HCT116 (cell line): Measurements from ENCODE around the gene ELOB. TPM values are rescaled to one million over a fixed set of nuclear protein-coding genes. Genes with fewer than 3 reads are reported as not detected.
"Not testable (repeated sequence)": the region's sequence is repeated elsewhere in the genome, so short reads cannot be mapped to it uniquely, and the experiment has no call there.

ENCODE experiments used
- ATAC-seq: fragments of 200-7000 bp; cut with Tn5 transposase; 2 replicates; pipeline ENCODE4 v1.9.1; 2020; ENCODE audit warnings: mild to moderate bottlenecking, moderate library complexity
- BruUV-seq: library from RNA; stranded (reverse); fragments of 400-500 nt; replicated peaks from 2 replicates; lab custom pipeline; 2021; lab: Mats Ljungman, UMichigan
- CTCF ChIA-PET: fragments of 300-600 bp; sonication (Branson Sonifier 250); formaldehyde crosslinking; loops from one replicate; lab custom pipeline; 2021; ENCODE audit warnings: antibody characterized with exemption; lab: Charles Lee
- POLR2A ChIA-PET: fragments of 300-600, 350-600 bp; sonication (Branson Sonifier 250); formaldehyde crosslinking; loops from one replicate; lab custom pipeline; 2021; ENCODE audit warnings: antibody characterized with exemption; lab: Charles Lee
- RAD21 ChIA-PET, 2 experiments: fragments of 300-600 bp; sonication (Branson Sonifier 250); formaldehyde crosslinking; loops; one replicate each; lab custom pipeline; 2023; ENCODE audit warnings: low total read pairs in 2 of 2; ENCODE audit not compliant: uncharacterized antibody in 2 of 2, unreplicated experiment in 2 of 2, low non-redundant PET in 1 of 2; lab: Charles Lee
- DNase-seq: peaks from one replicate; pipeline ENCODE4 v3.0.0-alpha.2; 2010; ENCODE audit warnings: low read depth, low spot score
- H2AFZ ChIP-seq: fragments of 200-600 bp; shearing (Covaris generic), sonication (generic); 2 replicates; pipeline ENCODE4 v1.6.1; 2017; ENCODE audit warnings: low read depth, mixed run types, mixed read lengths, antibody characterized with exemption, low read length; ENCODE audit not compliant: poor library complexity, severe bottlenecking
- H3K27ac ChIP-seq: 2 replicates; pipeline ENCODE4 v1.5.1; 2012; ENCODE audit warnings: low read depth, low read length
- H3K27me3 ChIP-seq: fragments of 200-600 bp; sonication (generic); 2 replicates; pipeline ENCODE4 v1.6.1; 2016; ENCODE audit warnings: mixed run types, low read length, mixed read lengths; ENCODE audit not compliant: insufficient read depth
- H3K36me3 ChIP-seq, 2 experiments: fragments of 200-500 bp in 1 of 2; fragments of 200-600 bp in 1 of 2; sonication (Bioruptor generic) in 1 of 2; sonication (generic) in 1 of 2; 2 replicates each; pipeline versions ENCODE4 v1.5.1 to v1.6.1; 2014 to 2016; ENCODE audit warnings: low read length in 2 of 2, inconsistent platforms in 1 of 2, mixed read lengths in 1 of 2, mixed run types in 1 of 2; ENCODE audit not compliant: insufficient read depth in 2 of 2, control insufficient read depth in 1 of 2
- H3K4me1 ChIP-seq, 2 experiments: fragments of 200-600 bp in 1 of 2; sonication (generic) in 1 of 2; 2 replicates each; pipeline versions ENCODE4 v1.5.1 to v1.6.1; 2012 to 2017; ENCODE audit warnings: low read length in 2 of 2, inconsistent platforms in 1 of 2, mild to moderate bottlenecking in 1 of 2, mixed read lengths in 1 of 2, mixed run types in 1 of 2, moderate library complexity in 1 of 2; ENCODE audit not compliant: insufficient read depth in 2 of 2, control insufficient read depth in 1 of 2
- H3K4me2 ChIP-seq: fragments of 200-600 bp; sonication (generic); 2 replicates; pipeline ENCODE4 v1.6.1; 2017; ENCODE audit warnings: mixed run types, low read length, mixed read lengths
- H3K4me3 ChIP-seq, 2 experiments: fragments of 200-600 bp in 1 of 2; sonication (generic) in 1 of 2; replicated peaks in 1 of 2; 2 replicates each; pipeline ENCODE4 v1.5.1; 2011 to 2016; ENCODE audit warnings: low read length in 2 of 2, control low read depth in 1 of 2, low read depth in 1 of 2, mild to moderate bottlenecking in 1 of 2, mixed read lengths in 1 of 2, mixed run types in 1 of 2
- H3K79me2 ChIP-seq: fragments of 200-600 bp; sonication (generic); 2 replicates; pipeline ENCODE4 v1.6.1; 2017; ENCODE audit warnings: mild to moderate bottlenecking, mixed run types, low read length, moderate library complexity, mixed read lengths; ENCODE audit not compliant: insufficient read depth
- H3K9ac ChIP-seq: fragments of 200-600 bp; sonication (generic); 2 replicates; pipeline ENCODE4 v1.6.1; 2016; ENCODE audit warnings: low read length, mixed read lengths
- H3K9me2 ChIP-seq: fragments of 200-600 bp; sonication (generic), shearing (Covaris generic); 2 replicates; pipeline ENCODE4 v1.6.1; 2017; ENCODE audit warnings: mixed run types, mild to moderate bottlenecking, moderate library complexity; ENCODE audit not compliant: insufficient read depth
- H3K9me3 ChIP-seq, 2 experiments: fragments of 200-500 bp in 1 of 2; fragments of 200-600 bp in 1 of 2; sonication (Bioruptor generic) in 1 of 2; sonication (generic) in 1 of 2; 2 replicates each; pipeline ENCODE4 v1.6.1; 2014 to 2017; ENCODE audit warnings: low read length in 2 of 2, mixed read lengths in 2 of 2, inconsistent platforms in 1 of 2, low read depth in 1 of 2, mild to moderate bottlenecking in 1 of 2, mixed run types in 1 of 2, moderate library complexity in 1 of 2; ENCODE audit not compliant: control insufficient read depth in 1 of 2, insufficient read depth in 1 of 2
- H4K20me1 ChIP-seq: fragments of 200-600 bp; sonication (generic), shearing (Covaris generic); 2 replicates; pipeline ENCODE4 v1.6.1; 2017; ENCODE audit warnings: mixed run types, mild to moderate bottlenecking, moderate library complexity; ENCODE audit not compliant: insufficient read depth
- intact Hi-C: fragments of 100-400 bp; cut with micrococcal nuclease; formaldehyde crosslinking; loops from 2 replicates; pipeline ENCODE4 v1.10.0; 2022
- total RNA-seq: library from RNA; stranded (reverse); gene quantifications from one replicate; pipeline ENCODE4 v1.2.1, GENCODE V29; 2021; ENCODE audit not compliant: unreplicated experiment

Gene ELOB
- total RNA-seq, 1 experiment from 2014 or later, result 239 TPM

- H3K79me2 ChIP-seq, H4K20me1 ChIP-seq, DNase-seq, H3K27me3 ChIP-seq, H3K36me3 ChIP-seq, H2AFZ ChIP-seq, H3K9me2 ChIP-seq, RAD21 ChIA-PET, H3K9me3 ChIP-seq: not testable (repeated sequence)
- peak overlapping the region; percentile 81 for H3K4me2 ChIP-seq
- intact Hi-C loops, result loop anchor here (2.0 kb wide), 1 partner anchor 39 kb away; the partner anchor contains the start of gene KCTD5
- H3K9ac ChIP-seq, result peak overlapping the region; percentile 73
- H3K4me1 ChIP-seq, result peaks cover 28 to 43% of the 10 kb centered on the region in 2 experiments
- ChIA-PET POLR2A (interaction anchor here (0.6 to 0.7 kb wide), 2 partner anchors 13 to 18 kb away, joined by 3 to 4 read pairs; no protein-coding TSS in a partner anchor), CTCF (interaction anchor here (0.7 kb wide), 1 partner anchor 16 kb away, joined by 3 read pairs; no protein-coding TSS in a partner anchor)
- H3K4me3 ChIP-seq, result peak overlapping the region; percentile 37 to 61
- ATAC-seq, result peak; percentile 1; the same call in 1 of the 2 replicates
- TSS peak; percentile 70 for BruUV-seq
- H3K27ac ChIP-seq, result peak overlapping the region; percentile 52
Observed at GRCh38 chr16:2721634-2722173, 55.4 kb downstream of the ELOB start.

Other genes with a start within 250 kb of the ELOB start
- gene CEMP1, start 245.9 kb downstream of the ELOB start, total RNA-seq, result 0.32 TPM
- gene PDPK1, start 239.3 kb downstream of the ELOB start, total RNA-seq, result 36.1 TPM
- 42.1 TPM for gene KCTD5, start 94.8 kb downstream of the ELOB start, total RNA-seq
- gene PRSS27, start 57.1 kb downstream of the ELOB start, total RNA-seq, result 3.3 TPM
- gene SRRM2, start 24.6 kb downstream of the ELOB start, total RNA-seq, result 541 TPM
- gene PRSS33, start 10.3 kb upstream of the ELOB start, total RNA-seq, result not detected
- gene PRSS41, start 21.2 kb upstream of the ELOB start, total RNA-seq, result not detected
- gene PRSS21, start 40.0 kb upstream of the ELOB start, total RNA-seq, result 0.39 TPM
- 2.3 TPM for gene ZG16B, start 53.0 kb upstream of the ELOB start, total RNA-seq
- gene PRSS22, start 80.9 kb upstream of the ELOB start, total RNA-seq, result 20.2 TPM
- 33.7 TPM for gene FLYWCH2, start 105.9 kb upstream of the ELOB start, total RNA-seq
- 66.6 TPM for gene FLYWCH1, start 134.7 kb upstream of the ELOB start, total RNA-seq
- gene KREMEN2, start 187.0 kb upstream of the ELOB start, total RNA-seq, result 14.1 TPM
- gene PAQR4, start 192.1 kb upstream of the ELOB start, total RNA-seq, result 45.6 TPM
- 104 TPM for gene PKMYT1, start 203.2 kb upstream of the ELOB start, total RNA-seq
- gene CLDN9, start 235.6 kb upstream of the ELOB start, total RNA-seq, result 0.76 TPM
- gene CLDN6, start 240.9 kb upstream of the ELOB start, total RNA-seq, result 0.49 TPM
- gene TNFRSF12A, start 243.1 kb upstream of the ELOB start, total RNA-seq, result 188 TPM
- 60.0 TPM for gene HCFC1R1, start 246.7 kb upstream of the ELOB start, total RNA-seq
- 62.9 TPM for gene THOC6, start 246.8 kb upstream of the ELOB start, total RNA-seq